ENCODE data around the gene ASIP.
"Not testable (repeated sequence)": the region's sequence is repeated elsewhere in the genome, so short reads cannot be mapped to it uniquely, and the experiment has no call there.

The ASIP gene

DNA sequence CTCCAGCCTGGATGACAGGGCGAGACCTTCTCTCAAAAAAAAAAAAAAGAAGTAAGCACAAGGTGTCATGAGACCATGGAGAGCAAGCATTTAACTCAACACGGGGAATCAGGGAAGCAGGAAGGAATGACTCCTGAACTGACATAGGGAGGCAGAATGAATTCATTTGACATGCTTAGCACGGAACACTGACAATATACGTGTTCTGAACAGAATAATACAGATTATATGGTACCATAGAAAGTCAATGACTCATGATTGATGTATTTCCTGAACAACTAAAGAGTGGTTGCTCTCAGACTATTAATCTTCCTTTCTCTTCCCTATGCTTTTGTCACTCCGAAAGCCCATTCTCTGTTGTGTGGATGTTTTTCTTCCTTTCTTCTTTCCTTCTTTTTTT is 20.7 kb upstream of the ASIP start:
- Mint-ChIP-seq H3K27me3 (ENCODE audit: low read depth) (peaks cover 10% of the 10 kb centered on the region), H3K36me3 (ENCODE audit: low read depth) (peaks cover 4% of the 10 kb centered on the region), H3K9me3 (peaks cover under 1% of the 10 kb centered on the region), H3K4me1 (no peaks in the 10 kb centered on the region), H3K27ac (no peak overlapping the region), H3K4me3 (no peak overlapping the region)
- no peak for TF ChIP-seq CTCF (IDR thresholded peaks at IDR 0.05; ENCODE audit: unreplicated experiment in 3 of 3)

DNA sequence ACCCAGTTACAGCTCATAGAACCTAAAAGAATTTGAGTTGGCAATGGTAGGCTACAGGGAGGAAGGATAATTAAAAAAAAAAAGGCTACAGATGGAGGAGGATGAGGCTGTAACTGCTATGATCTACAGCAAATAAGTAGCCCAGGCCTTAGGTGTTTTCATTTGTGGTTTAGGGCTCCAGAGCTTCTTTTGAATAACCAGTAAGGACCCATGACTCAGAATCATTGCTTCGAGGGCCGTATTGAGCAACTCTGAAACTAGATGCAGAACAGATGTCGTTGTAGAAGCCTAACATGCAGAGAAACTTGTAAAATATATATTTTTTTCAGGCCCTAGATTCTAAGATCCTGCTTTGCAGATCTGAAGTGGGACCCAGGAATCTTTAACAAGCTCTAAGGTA is 19.0 kb upstream of the ASIP start:
- H3K4me3 Mint-ChIP-seq, result no peak overlapping the region
- no peak overlapping the region for H3K27ac Mint-ChIP-seq
- H3K27me3 Mint-ChIP-seq (ENCODE audit: low read depth), result peaks cover 10% of the 10 kb centered on the region
- peaks cover 4% of the 10 kb centered on the region for H3K36me3 Mint-ChIP-seq (ENCODE audit: low read depth)
- H3K4me1 Mint-ChIP-seq, result no peaks in the 10 kb centered on the region
- no peak for TF ChIP-seq CTCF (IDR thresholded peaks at IDR 0.05; ENCODE audit: unreplicated experiment in 3 of 3)
- no peaks in the 10 kb centered on the region for H3K9me3 Mint-ChIP-seq

GRCh38 chr20:34224251-34224650 is 17.0 kb upstream of the ASIP start:
- not testable (repeated sequence) for H3K27ac Mint-ChIP-seq; H3K4me3 Mint-ChIP-seq; H3K36me3 Mint-ChIP-seq (ENCODE audit: low read depth); H3K9me3 Mint-ChIP-seq; H3K4me1 Mint-ChIP-seq
- peaks cover 10% of the 10 kb centered on the region for H3K27me3 Mint-ChIP-seq (ENCODE audit: low read depth)

- TF ChIP-seq CTCF (IDR thresholded peaks at IDR 0.05; ENCODE audit: unreplicated experiment in 3 of 3), result no peak
These were observed 9.6 kb upstream of the ASIP start for GRCh38 chr20:34231634-34232033.

GRCh38 chr20:34232494-34233087 is 8.6 kb upstream of the ASIP start:
- H3K4me1 Mint-ChIP-seq, result no peaks in the 10 kb centered on the region
- no peak for TF ChIP-seq CTCF (IDR thresholded peaks at IDR 0.05; ENCODE audit: unreplicated experiment in 3 of 3)
- peaks cover 18% of the 10 kb centered on the region for H3K9me3 Mint-ChIP-seq
- H3K27ac Mint-ChIP-seq, result no peak overlapping the region
- H3K36me3 Mint-ChIP-seq (ENCODE audit: low read depth), result no peaks in the 10 kb centered on the region
- H3K4me3 Mint-ChIP-seq, result no peak overlapping the region
- H3K27me3 Mint-ChIP-seq (ENCODE audit: low read depth), result peaks cover 10% of the 10 kb centered on the region

More at GRCh38 chr20:34231634-34232033, 9.6 kb upstream of the ASIP start:
- H3K9me3 Mint-ChIP-seq, result peaks cover 13% of the 10 kb centered on the region
- no peak overlapping the region for H3K27ac Mint-ChIP-seq
- no peak overlapping the region for H3K4me3 Mint-ChIP-seq
- H3K4me1 Mint-ChIP-seq, result no peaks in the 10 kb centered on the region
- no peaks in the 10 kb centered on the region for H3K36me3 Mint-ChIP-seq (ENCODE audit: low read depth)
- peaks cover 10% of the 10 kb centered on the region for H3K27me3 Mint-ChIP-seq (ENCODE audit: low read depth)

GRCh38 chr20:34233687-34234086 is 7.5 kb upstream of the ASIP start:
- Mint-ChIP-seq H3K27me3 (ENCODE audit: low read depth) (peaks cover 10% of the 10 kb centered on the region), H3K4me1 (no peaks in the 10 kb centered on the region), H3K4me3 (no peak overlapping the region), H3K9me3 (peaks cover 29% of the 10 kb centered on the region), H3K27ac (no peak overlapping the region), H3K36me3 (ENCODE audit: low read depth) (peaks cover 6% of the 10 kb centered on the region)
- TF ChIP-seq CTCF (IDR thresholded peaks at IDR 0.05; ENCODE audit: unreplicated experiment in 3 of 3), result no peak
